HG02571 (cell line): ENCODE data around the gene PCNX1.
"Not testable (repeated sequence)": the region's sequence is repeated elsewhere in the genome, so short reads cannot be mapped to it uniquely, and the experiment has no call there.

Source experiments
- ATAC-seq: cut with Tn5 transposase; IDR thresholded peaks from one replicate; pipeline ENCODE4 v1.9.1; 2021; ENCODE audit warnings: mild to moderate bottlenecking, moderate library complexity; ENCODE audit not compliant: unreplicated experiment

Gene PCNX1

GRCh38 chr14:71063351-71063750, 156.1 kb downstream of the PCNX1 start:
- ATAC-seq: no peak

DNA sequence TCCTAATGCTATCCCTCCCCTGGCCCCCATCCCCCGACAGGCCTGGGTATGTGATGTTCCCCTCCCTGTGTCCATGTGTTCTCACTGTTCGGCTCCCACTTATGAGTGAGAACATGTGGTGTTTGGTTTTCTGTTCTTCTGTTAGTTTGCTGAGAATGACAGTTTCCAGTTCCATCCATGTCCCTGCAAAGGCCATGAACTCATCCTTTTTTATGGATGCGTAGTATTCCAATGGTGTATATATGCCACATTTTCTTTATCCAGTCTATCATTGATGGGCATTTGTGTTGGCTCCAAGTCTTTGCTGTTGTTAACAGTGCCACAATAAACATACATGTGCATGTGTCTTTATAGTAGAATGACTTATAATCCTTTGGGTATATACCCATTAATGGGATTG, 157.5 kb downstream of the PCNX1 start:
- ATAC-seq: not testable (repeated sequence)

DNA sequence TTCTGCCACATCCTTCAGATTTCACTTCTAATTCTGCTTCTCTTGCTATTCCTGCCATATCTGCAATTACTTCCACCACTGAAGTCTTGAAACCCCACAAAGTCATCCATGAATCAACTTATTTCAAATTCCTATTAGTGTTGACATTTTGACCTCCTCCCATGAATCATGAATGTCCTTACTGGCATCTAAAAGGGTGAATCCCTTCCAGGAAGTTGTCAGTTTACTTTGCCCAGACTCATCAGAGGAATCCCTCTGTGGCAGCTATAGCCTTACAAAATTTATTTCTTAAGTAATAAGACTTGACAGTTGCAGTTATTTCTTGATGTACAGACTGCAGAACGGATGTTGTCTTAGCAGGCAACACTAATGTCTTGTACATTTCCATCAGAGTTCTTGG, 162.9 kb downstream of the PCNX1 start:
- no peak for ATAC-seq

DNA sequence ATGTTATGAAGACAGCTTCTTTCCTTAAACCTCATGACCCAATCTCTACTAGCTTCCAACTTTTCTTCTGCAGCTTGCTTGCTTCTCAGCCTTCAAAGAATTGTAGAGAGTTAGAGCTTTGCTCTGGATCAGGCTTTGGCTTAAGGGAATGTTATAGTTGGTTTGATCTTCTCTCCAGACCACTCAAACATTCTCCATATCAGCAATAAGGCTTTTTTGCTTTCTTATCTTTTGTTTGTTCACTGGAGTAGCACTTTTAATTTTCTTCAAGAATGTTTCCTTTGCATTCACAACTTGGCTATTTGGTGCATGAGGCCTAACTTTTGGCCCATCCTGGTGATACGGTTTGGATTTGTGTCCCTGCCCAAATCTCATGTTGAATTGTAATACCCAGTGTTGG, 163.8 kb downstream of the PCNX1 start:
- no peak for ATAC-seq

DNA sequence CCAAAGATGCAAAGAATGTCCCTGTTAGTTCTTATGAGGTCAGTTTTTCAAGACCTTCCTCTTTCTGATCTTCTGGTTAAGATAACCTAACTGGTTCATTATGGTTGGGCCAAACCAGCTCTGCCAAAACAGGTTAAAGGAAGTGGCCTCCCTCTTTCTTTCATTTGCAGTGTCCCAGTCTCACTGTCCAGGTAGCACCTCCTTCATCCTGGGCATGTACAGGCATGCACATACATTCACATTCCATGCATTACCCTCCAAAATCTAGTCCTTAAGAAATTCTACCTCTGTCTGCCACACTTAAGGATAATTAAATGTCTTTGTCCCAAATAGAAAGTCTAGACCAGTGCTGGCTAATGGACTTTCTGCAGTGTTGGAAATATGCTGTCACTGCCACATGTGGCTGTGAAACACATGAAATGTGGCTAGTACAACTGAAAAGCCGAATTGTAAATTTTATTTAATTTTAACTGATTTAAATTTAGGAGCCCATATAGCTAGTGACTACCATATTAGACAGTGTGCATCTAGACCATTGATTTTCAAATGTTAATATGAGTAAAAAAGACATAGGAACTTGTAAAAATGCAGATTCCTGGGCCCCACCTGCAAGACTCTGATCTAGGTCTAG, 169.3 kb downstream of the PCNX1 start:
- no peak for ATAC-seq

- ATAC-seq: no peak
These were observed 171.2 kb downstream of the PCNX1 start for GRCh38 chr14:71078500-71078899.

DNA sequence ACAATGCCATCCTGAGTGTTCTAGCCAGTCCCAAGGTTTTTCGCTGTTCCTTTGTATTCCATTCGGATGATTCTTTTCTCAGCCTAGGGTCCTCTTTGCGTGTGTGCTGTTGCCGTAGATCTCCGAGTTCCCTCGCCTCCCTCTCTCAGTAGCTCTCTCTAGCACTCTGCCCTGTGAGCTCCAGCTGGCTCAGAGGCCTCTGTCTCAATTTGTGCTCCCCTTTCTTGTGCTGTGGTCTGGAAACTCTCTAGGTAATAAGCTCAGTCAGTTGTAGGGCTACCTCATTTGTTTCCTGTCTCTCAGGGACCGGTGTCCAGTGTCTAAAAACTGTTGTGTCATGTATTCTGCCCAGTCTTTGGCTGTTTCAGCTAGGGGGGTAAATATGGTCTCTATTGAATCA, 179.3 kb downstream of the PCNX1 start:
- no peak for ATAC-seq

DNA sequence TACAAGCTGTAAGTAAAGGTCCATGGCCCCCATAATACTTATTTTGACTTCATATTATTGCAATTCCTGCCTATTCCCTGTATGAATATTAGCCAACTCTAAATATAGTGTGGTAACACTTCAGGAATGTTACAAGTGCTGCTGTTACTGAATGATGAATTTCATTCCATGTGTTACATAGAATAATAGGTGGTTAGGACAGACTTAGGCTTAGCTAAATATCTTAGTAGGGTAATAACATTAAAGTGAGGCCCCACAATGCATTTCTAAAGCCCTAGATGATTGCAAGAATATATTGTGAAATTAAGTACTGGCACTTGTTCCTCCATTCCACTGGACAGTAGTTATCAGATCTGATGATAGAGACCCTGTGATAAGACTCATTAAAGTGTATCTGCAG, 182.7 kb downstream of the PCNX1 start:
- ATAC-seq: no peak

- ATAC-seq: no peak
These were observed 187.5 kb downstream of the PCNX1 start for GRCh38 chr14:71094722-71095121.

GRCh38 chr14:71096947-71097346, 189.7 kb downstream of the PCNX1 start:
- no peak for ATAC-seq

DNA sequence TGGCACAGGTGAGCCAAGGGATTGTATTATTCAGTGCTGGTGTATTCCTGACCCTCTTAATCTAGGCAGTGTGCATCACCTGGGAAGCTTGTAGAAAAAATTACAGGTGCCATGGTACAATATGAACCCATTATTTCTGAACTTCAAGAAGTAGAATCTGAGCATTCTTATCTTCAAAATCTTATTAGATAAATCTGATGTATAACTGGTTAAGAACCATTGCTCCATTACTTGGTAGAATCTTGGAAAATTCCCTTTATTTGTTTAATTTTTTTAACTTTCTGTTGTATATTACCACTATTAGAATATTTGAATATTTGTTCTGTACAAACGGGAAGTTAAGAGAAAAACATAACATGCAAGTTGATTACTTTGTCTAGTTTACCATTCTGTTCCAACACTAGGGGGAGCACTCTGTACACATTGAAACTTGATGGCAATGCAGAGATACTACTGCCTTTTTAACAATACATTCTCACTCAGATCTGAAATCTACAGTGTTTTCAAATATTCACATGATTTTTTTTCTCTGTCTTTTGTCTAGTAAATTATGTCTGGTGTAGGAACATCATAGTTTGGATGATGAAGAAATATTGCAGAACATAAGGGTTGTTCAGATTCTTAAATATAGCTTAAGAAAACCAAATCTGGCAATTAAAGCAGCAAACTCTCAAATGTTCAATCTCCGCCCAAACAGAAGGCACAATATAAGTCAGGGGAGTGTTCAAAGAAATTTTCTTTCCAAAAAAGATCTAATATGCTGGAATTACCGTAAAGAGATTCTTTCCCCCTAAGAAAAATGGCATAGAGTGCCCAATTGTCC, 196.6 kb downstream of the PCNX1 start:
- no peak for ATAC-seq

DNA sequence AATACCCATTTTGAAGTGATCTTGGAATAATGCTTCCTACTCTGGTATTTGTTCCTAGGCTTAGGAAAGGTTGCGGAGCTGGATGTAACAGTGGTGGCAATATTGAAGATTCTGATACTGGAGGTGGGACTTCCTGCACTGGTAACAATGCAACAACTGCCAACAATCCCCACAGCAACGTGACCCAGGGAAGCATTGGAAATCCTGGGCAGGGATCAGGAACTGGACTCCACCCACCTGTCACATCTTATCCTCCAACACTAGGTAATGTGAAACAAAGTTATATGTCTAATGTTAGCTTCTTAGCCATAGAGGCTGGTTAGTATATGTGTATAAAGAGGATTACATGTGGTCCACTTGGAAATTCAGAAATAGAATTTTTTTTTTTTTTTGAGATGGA, 197.9 kb downstream of the PCNX1 start:
- no peak for ATAC-seq

GRCh38 chr14:71107921-71108320, 200.7 kb downstream of the PCNX1 start:
- no peak for ATAC-seq

DNA sequence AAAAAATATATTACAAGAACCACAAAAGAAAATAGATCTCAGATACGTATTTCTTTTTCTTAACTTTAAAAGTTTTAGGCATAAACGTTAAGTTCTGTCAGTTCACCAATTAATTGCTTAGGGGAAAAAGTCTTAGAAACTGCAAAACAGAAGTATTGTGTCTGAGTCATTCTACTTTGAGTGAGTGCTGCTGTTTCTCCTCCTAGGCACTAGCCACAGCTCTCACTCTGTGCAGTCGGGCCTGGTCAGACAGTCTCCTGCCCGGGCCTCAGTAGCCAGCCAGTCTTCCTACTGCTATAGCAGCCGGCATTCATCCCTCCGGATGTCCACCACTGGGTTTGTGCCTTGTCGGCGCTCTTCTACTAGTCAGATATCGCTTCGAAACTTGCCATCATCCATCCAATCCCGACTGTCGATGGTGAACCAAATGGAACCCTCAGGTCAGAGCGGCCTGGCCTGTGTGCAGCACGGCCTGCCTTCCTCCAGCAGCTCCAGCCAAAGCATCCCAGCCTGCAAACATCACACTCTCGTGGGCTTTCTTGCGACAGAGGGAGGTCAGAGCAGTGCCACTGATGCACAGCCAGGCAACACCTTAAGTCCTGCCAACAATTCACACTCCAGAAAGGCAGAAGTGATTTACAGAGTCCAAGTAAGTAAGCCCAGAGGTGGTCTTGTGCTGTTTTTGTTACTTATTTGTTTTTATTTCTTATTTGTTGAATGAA, 201.3 kb downstream of the PCNX1 start:
- ATAC-seq: no peak

DNA sequence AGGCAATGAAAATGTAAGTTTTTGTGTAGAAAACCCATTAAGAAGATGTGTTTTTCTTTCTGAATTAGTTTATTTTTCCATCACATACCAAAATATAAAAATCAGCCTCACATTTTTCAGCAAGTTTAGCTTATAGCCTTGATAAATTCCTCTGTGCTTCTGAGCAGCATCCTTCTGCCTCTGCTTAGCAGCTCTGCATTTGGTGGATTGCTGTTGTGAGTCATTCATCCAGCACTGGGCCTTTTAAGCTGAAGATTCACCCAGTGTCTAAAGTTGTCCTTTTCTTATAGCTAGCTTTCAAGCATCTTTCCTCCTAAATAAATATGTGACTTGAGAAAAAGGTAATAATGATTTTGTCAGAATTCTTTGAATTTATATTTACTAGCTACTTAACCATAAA, 206.1 kb downstream of the PCNX1 start:
- ATAC-seq: no peak

DNA sequence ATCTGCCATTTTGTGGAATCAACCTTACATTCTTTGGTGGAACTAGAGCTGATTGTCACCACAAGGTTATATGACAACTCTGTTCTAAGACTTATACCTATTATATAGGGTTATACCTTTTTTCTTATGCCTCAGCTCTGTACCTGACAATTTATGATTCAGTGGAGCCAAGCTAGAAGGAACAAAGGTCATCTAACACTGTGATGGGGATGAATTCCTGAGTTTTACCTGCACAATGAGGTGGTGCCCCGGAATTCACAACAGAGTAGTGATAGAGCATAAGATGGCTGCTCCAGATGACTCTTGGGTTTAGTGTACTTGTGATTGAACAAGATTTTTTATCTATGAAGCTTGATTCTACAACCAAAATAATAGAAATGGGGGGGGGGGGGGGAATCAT, 207.3 kb downstream of the PCNX1 start:
- ATAC-seq: no peak

GRCh38 chr14:71115306-71115705, 208.0 kb downstream of the PCNX1 start:
- ATAC-seq: no peak

DNA sequence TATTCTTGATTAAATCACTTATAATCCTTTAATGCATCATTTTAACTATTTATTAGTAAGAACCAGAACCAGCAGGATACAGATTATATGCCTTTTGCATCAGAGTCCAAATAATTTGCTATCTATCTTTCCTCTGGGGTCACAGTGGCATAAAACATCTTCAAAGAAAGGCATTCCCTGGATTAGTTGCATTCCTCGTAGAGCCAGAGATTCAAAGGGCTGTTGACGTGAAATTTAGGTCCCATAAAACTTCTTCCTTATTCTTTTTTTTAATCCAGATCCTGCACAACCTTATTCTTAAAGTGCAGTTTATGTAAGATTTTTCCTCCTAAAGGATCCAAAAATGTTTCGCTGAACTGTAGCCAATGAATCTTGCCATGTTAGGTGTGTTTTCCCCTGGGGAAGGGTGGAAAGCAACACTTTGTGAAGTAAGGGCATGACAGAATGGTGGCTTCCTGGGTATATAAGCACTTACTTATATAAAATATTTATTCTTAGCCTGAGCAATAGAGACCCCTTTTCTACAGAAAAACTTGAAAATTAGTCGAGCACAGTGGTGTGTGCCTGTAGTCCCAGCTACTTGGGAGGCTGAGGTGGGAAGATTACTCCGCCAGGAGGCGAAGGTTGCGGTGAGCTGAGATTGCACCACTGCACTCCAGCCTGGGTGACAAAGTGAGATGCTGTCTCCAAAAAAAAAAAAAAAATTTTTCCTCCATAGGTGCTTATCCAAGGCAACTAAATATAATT, 208.7 kb downstream of the PCNX1 start:
- ATAC-seq: no peak

- no peak for ATAC-seq
These were observed 209.4 kb downstream of the PCNX1 start for GRCh38 chr14:71116568-71117122.

DNA sequence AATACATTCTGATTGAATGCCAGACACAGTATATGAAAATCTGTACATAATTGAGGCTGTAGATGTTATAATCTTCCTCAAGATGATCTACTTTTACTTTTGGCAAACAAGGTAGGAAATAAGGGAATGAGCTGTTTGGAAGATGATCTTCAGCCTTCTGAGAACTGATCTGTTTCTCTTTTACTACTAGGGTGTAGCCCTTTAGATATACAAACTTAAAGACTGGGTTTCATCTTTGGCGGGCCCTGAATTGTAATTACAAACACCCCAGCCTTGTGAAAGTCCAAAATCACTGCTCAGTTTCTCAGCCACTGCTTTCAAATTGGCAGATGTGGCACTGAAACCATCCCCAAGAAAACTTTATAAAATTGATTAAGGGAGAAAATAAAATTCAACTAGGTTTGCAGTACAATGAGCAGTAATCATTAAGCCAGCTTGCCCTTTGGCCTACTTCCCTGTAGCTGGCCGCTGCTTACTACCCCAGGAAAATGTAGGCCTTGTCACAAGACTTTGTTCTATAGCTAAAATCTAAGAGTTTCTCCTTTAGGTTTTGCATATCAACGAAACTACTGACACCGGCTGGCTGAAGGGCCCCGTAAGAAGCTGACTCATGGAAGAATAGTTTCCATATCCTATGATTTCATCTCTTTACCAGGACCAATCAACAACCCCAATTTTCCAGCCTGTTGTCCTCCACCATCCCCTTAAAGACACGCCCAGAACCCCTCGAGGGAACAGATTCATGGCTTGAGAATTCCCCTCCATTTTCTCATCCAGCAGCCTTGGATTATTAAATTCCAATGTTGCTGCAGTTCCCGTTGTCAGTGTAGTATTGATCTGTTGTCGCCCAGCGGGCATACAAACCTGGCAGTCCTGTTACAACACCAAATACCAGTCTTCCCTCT, 210.8 kb downstream of the PCNX1 start:
- no peak for ATAC-seq
